GM18907 (cell line): ENCODE data around the gene MAP3K6.

Experiments used
- ATAC-seq: cut with Tn5 transposase; IDR thresholded peaks from one replicate; pipeline ENCODE4 v1.9.1; 2021; ENCODE audit warnings: mild to moderate bottlenecking, moderate library complexity; ENCODE audit not compliant: unreplicated experiment

Gene MAP3K6

GRCh38 chr1:27374362-27375086, 7.8 kb upstream of the MAP3K6 start, which contains the start of gene FCN3:
TSS of gene FCN3 (minus strand) at chr1:27374824. CDS start at chr1:27374818, 6 bp downstream.
- ATAC-seq: no peak

GRCh38 chr1:27372808-27373690, 6.3 kb upstream of the MAP3K6 start:
- ATAC-seq: no peak

- ATAC-seq: no peak
These were observed 5.5 kb upstream of the MAP3K6 start for GRCh38 chr1:27372022-27372807.

GRCh38 chr1:27368869-27369582, 2.3 kb upstream of the MAP3K6 start:
- no peak for ATAC-seq

- no peak for ATAC-seq
These were observed 444 bp upstream of the MAP3K6 start for GRCh38 chr1:27367160-27367650.

GRCh38 chr1:27366113-27366410, 699 bp downstream of the MAP3K6 start:
- peak; percentile 40 for ATAC-seq

- peak; percentile 36 for ATAC-seq
These were observed 1.2 kb downstream of the MAP3K6 start for GRCh38 chr1:27365372-27366112.

- no peak for ATAC-seq
These were observed 1.9 kb downstream of the MAP3K6 start for GRCh38 chr1:27364696-27365371.

GRCh38 chr1:27363766-27364695, 2.7 kb downstream of the MAP3K6 start:
- ATAC-seq: no peak

- no peak for ATAC-seq
These were observed 5.2 kb downstream of the MAP3K6 start for GRCh38 chr1:27361553-27361952.

GRCh38 chr1:27361044-27361402, 5.7 kb downstream of the MAP3K6 start:
- no peak for ATAC-seq

- no peak for ATAC-seq
These were observed 6.4 kb downstream of the MAP3K6 start for GRCh38 chr1:27360159-27361043.

GRCh38 chr1:27359822-27360158, 7.0 kb downstream of the MAP3K6 start:
- ATAC-seq: no peak

GRCh38 chr1:27358928-27359313, 7.8 kb downstream of the MAP3K6 start:
- no peak for ATAC-seq

- no peak for ATAC-seq
These were observed 8.5 kb downstream of the MAP3K6 start for GRCh38 chr1:27358038-27358927.

GRCh38 chr1:27357281-27358037, 9.3 kb downstream of the MAP3K6 start:
- peak; percentile 61 for ATAC-seq
